Muscle layer of duodenum (tissue), 2 donors: ENCODE measurements around the gene ZNF184.

ENCODE experiments used
- H3K27ac ChIP-seq: one replicate; pipeline ENCODE4 v1.7.0; 2013; ENCODE audit warnings: mild to moderate bottlenecking, low read length
- H3K27me3 ChIP-seq: one replicate; pipeline ENCODE4 v1.7.0; 2013; ENCODE audit warnings: low read depth, mild to moderate bottlenecking, control low read depth, low read length
- H3K36me3 ChIP-seq, 2 donors: one replicate each; pipeline ENCODE4 v1.7.0; 2013; ENCODE audit warnings: low read length in 2 of 2, control low read depth in 1 of 2, mild to moderate bottlenecking in 1 of 2; ENCODE audit not compliant: insufficient read depth in 2 of 2, control insufficient read depth in 1 of 2
- H3K4me1 ChIP-seq, 2 donors: one replicate each; pipeline ENCODE4 v1.7.0; 2013; ENCODE audit warnings: low read length in 2 of 2, mild to moderate bottlenecking in 2 of 2, control low read depth in 1 of 2, moderate library complexity in 1 of 2; ENCODE audit not compliant: insufficient read depth in 2 of 2, control insufficient read depth in 1 of 2
- H3K4me3 ChIP-seq, 2 donors: one replicate each; pipeline ENCODE4 v1.7.0; 2013; ENCODE audit warnings: low read length in 2 of 2, low read depth in 1 of 2, mild to moderate bottlenecking in 1 of 2
- H3K9me3 ChIP-seq, 2 donors: one replicate each; pipeline ENCODE4 v1.7.0; 2013; ENCODE audit warnings: low read length in 2 of 2, control low read depth in 1 of 2, mild to moderate bottlenecking in 1 of 2; ENCODE audit not compliant: control insufficient read depth in 1 of 2
- donor health status: healthy.

Gene ZNF184

GRCh38 chr6:27477318-27478013 lies 4.6 kb upstream of the ZNF184 start:
- Histone ChIP-seq H3K36me3 (no peaks in the 10 kb centered on the region), H3K4me3 (peak overlapping the region; percentile 87 to 93), H3K27ac (no peak overlapping the region), H3K27me3 (no peaks in the 10 kb centered on the region), H3K9me3 (no peaks in the 10 kb centered on the region), H3K4me1 (peaks cover 0 to 9% of the 10 kb centered on the region in 2 donors)

DNA sequence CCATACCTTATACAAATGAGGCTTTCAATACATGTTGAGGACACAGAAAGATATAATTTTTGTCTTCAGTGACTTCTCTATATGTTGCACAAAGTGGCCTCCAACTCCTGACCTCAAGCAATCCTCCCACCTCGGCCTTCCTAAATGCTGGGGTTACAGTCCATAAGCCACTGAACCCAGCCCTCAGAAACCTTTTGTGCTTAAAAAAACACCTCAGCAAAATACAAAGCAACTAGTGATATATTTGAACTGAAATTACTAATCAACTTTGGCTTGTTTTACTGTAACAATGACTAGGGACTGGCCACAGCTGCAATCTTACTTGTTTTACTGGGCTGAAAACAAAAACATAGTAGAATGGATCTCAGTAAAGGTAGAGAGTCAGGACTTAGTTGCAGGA lies 3.2 kb upstream of the ZNF184 start:
- Histone ChIP-seq H3K36me3 (no peaks in the 10 kb centered on the region), H3K4me3 (no peak overlapping the region), H3K4me1 (peaks cover 1 to 22% of the 10 kb centered on the region in 2 donors), H3K27me3 (no peaks in the 10 kb centered on the region), H3K9me3 (no peaks in the 10 kb centered on the region), H3K27ac (no peak overlapping the region)

DNA sequence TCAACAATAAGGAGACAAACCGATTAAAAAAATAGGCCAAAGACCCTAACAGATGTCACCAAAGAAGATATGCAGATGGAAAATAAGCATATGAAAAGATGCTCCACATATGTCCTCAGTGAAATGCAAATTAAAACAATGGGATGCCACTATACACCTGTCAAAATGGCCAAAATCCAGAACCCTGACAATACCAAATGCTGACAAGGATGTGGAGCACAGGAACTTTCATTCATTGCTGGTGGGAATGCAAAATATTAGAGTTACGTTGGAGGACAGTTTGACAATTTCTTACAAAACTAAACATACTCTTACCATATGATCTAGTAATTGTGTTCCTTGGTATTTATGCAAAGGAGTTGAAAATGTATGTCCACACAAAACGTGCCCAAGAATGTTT lies 1.8 kb upstream of the ZNF184 start:
- peaks cover 4 to 25% of the 10 kb centered on the region in 2 donors for H3K4me1 ChIP-seq
- H3K27me3 ChIP-seq = no peaks in the 10 kb centered on the region
- H3K4me3 ChIP-seq = no peak overlapping the region
- no peaks in the 10 kb centered on the region for H3K9me3 ChIP-seq
- no peak overlapping the region for H3K27ac ChIP-seq
- H3K36me3 ChIP-seq = no peaks in the 10 kb centered on the region

GRCh38 chr6:27474172-27474465 lies 1.2 kb upstream of the ZNF184 start:
- Histone ChIP-seq H3K36me3 (peaks cover 0 to 1% of the 10 kb centered on the region in 2 donors), H3K9me3 (no peaks in the 10 kb centered on the region), H3K4me3 (peak overlapping the region in 1 of 2 donors; percentile 82), H3K27ac (no peak overlapping the region), H3K27me3 (no peaks in the 10 kb centered on the region), H3K4me1 (peaks cover 4 to 25% of the 10 kb centered on the region in 2 donors)

GRCh38 chr6:27472182-27472616 lies 706 bp downstream of the ZNF184 start:
- Histone ChIP-seq H3K27me3 (no peaks in the 10 kb centered on the region), H3K27ac (peak overlapping the region; percentile 93), H3K4me1 (peaks cover 4 to 16% of the 10 kb centered on the region in 2 donors), H3K4me3 (peak overlapping the region; percentile 82 to 95), H3K9me3 (no peaks in the 10 kb centered on the region), H3K36me3 (peaks cover 9 to 20% of the 10 kb centered on the region in 2 donors)

DNA sequence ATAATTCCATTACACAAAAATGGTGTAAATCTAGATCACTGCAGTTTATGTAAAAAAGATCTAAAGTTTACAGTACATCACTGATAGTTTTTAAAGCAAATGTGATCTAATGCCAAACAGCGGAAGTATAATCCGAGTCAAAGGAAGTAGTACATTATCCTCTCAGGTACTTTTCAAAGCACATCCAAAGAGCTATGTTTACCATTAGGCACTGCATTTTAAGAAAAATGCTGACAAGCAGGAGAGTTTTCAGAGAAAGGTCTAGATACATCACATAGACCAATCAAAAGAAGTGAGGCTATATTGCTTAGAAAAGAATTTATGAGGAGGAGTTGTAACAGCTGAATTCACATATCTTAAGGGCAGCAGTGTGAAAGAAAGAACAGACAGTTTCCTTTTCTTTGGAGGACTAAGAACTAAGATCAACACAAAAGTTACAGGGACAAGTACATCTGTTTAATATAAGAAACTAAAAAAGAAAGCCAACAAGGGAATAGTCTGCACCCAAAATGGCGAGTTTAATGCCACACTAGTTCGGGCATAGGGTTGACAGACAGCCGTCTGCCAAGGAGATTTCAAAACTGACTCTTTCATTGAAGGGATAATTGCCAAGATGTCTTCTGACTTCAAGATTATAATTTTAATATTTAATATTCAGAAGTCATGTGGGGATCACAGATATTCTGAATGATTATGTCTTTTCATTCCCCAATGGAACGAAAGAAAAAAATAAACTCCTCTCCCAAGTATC lies 1.4 kb downstream of the ZNF184 start:
- Histone ChIP-seq H3K9me3 (no peaks in the 10 kb centered on the region), H3K27me3 (no peaks in the 10 kb centered on the region), H3K36me3 (peaks cover 15 to 20% of the 10 kb centered on the region in 2 donors), H3K4me1 (peaks cover 4 to 16% of the 10 kb centered on the region in 2 donors), H3K4me3 (peak overlapping the region; percentile 82 to 95), H3K27ac (peak overlapping the region; percentile 93)

- H3K9me3 ChIP-seq = no peaks in the 10 kb centered on the region
- no peak overlapping the region for H3K4me3 ChIP-seq
- H3K27ac ChIP-seq = no peak overlapping the region
- H3K27me3 ChIP-seq = no peaks in the 10 kb centered on the region
- peaks cover 20 to 24% of the 10 kb centered on the region in 2 donors for H3K36me3 ChIP-seq
- peaks cover 4 to 16% of the 10 kb centered on the region in 2 donors for H3K4me1 ChIP-seq
Observed at GRCh38 chr6:27470023-27470422, 2.9 kb downstream of the ZNF184 start.

DNA sequence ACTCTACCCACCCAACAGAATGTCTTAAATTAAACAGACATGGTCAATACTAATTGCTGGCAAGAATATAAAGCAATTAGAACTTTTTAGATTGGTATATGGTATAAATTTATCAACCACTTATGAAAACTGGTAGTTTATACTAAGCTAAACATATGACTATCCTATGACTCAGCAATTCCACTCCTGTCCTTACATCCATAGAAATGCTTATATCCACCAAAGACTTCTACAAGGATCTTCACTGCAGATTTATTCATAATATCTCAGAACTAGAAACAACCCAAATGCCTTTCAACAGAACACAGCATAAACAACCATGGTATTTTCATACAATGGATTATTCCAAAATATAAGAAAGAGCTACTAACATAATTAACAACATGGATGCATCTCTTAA lies 4.6 kb downstream of the ZNF184 start:
- no peak overlapping the region for H3K27ac ChIP-seq
- H3K36me3 ChIP-seq = peaks cover 24 to 26% of the 10 kb centered on the region in 2 donors
- H3K4me1 ChIP-seq = peaks cover 4 to 16% of the 10 kb centered on the region in 2 donors
- no peak overlapping the region for H3K4me3 ChIP-seq
- H3K27me3 ChIP-seq = no peaks in the 10 kb centered on the region
- H3K9me3 ChIP-seq = no peaks in the 10 kb centered on the region

- H3K4me3 ChIP-seq = peak overlapping the region; percentile 43
- no peak overlapping the region for H3K27ac ChIP-seq
- H3K36me3 ChIP-seq = peaks cover 59 to 94% of the 10 kb centered on the region in 2 donors
- H3K9me3 ChIP-seq = peaks cover 51 to 89% of the 10 kb centered on the region in 2 donors
- no peaks in the 10 kb centered on the region for H3K27me3 ChIP-seq
- H3K4me1 ChIP-seq = no peaks in the 10 kb centered on the region
Observed at GRCh38 chr6:27452496-27452897, 20.4 kb downstream of the ZNF184 start.

DNA sequence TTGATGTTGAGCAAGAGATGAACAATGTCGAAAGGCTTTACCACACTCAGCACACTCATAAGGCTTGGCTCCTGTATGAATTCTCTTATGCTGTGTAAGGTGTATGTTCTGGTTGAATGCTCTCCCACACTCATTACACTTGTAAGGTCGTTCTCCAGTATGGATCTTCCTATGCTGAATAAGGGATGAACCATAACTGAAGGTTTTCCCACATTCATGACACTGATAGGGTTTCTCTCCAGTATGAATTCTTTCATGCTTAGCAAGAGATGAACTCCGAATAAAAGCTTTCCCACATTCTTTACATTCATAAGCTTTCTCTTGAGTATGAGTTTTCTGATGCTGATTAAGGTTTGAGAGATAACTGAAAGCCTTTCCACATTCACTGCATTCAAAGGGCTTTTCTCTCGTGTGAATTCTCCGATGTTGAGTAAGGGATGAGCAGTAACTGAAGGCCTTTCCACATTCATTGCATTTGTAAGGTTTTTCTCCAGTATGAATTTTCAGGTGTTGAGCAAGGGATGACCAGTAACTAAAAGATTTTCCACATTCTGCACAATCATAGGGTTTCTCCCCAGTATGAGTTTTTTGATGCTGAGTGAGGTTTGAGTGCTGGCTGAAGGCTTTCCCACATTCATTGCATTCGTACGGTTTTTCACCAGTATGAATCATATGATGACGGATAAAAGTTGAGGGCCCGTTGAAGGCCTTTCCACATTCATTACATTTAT lies 21.1 kb downstream of the ZNF184 start:
- H3K9me3 ChIP-seq = peaks cover 49 to 83% of the 10 kb centered on the region in 2 donors
- peaks cover 52 to 88% of the 10 kb centered on the region in 2 donors for H3K36me3 ChIP-seq
- H3K4me3 ChIP-seq = peak overlapping the region; percentile 43
- no peaks in the 10 kb centered on the region for H3K4me1 ChIP-seq
- H3K27ac ChIP-seq = no peak overlapping the region
- no peaks in the 10 kb centered on the region for H3K27me3 ChIP-seq

DNA sequence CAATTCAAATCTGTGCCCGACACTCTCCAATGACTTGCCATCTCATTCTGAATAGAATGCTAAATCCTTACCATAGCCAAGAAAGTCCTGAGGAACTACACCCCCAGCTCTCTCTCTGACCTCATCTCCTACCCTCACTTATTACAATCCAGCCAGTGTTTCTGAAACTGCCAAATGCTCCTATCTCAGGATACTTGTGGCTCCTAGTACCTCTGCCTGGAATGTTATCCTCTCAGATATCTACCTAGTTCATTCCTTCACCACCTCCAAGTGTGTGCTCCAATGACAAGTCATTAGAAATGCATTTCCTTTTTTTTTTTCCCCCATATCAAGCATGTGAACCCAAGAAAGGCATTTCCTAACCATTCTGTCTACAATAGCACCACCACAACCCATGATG lies 24.4 kb downstream of the ZNF184 start:
- H3K4me1 ChIP-seq = no peaks in the 10 kb centered on the region
- peaks cover 19 to 54% of the 10 kb centered on the region in 2 donors for H3K36me3 ChIP-seq
- H3K9me3 ChIP-seq = peaks cover 49 to 57% of the 10 kb centered on the region in 2 donors
- peak overlapping the region in 1 of 2 donors; percentile 6 for H3K4me3 ChIP-seq
- no peaks in the 10 kb centered on the region for H3K27me3 ChIP-seq
- no peak overlapping the region for H3K27ac ChIP-seq
